ENCODE data around the gene NUMBL.

DNA sequence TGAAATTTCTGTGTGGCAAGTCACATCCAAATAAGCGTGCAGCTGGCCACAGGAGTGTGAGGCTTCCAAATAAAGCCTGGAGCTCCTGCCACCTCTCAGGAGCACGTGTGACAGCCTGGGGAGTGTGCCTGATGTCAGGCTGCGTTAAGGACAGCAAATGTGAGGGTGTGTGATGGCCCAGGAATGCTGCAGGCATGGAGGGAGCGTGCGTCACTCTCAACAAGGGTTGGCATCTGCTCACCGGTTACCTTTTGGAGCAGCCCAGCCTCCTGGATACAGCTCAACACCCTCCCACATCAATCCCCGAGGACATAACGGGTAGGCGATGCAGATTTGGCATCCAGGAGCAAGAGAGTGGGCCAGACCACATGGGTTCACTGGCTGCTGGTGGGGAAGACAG lies 19.0 kb downstream of the NUMBL start:
- no peak for TF ChIP-seq EZH2phosphoT487 (IDR thresholded peaks at IDR 0.05; ENCODE audit: insufficient read depth, low read depth)
- TF ChIP-seq EZH2 (IDR thresholded peaks at IDR 0.05; ENCODE audit: insufficient read depth, poor library complexity, severe bottlenecking), result no peak

Data from GM23248 (cell line).